AG08396 (cell line): ENCODE data around the gene SPECC1.
"Not testable (repeated sequence)": the region's sequence is repeated elsewhere in the genome, so short reads cannot be mapped to it uniquely, and the experiment has no call there.

Experiments
- DNase-seq: peaks from one replicate; pipeline ENCODE4 v3.0.0; 2012; ENCODE audit warnings: low spot score, mixed read lengths

Gene SPECC1

DNA sequence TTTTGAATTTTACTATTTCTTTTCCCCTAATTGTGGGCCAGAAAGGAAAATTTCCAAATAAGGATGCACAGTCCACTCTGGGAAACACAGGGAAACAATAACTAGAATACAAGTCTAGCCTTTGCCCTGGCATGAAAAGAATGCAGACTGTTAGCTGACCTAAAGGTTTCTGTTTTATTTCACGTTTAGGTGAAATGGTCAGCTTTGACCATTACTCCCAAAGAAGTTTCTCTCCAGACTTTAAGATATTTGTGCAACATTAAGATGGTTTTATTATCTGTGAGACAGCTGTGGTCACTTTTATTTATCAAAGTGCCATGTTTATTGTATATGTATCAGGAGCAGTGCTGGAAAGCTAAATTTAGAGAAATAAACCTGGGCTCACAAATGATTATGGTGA, 163.9 kb downstream of the SPECC1 start:
- no peak for DNase-seq

DNA sequence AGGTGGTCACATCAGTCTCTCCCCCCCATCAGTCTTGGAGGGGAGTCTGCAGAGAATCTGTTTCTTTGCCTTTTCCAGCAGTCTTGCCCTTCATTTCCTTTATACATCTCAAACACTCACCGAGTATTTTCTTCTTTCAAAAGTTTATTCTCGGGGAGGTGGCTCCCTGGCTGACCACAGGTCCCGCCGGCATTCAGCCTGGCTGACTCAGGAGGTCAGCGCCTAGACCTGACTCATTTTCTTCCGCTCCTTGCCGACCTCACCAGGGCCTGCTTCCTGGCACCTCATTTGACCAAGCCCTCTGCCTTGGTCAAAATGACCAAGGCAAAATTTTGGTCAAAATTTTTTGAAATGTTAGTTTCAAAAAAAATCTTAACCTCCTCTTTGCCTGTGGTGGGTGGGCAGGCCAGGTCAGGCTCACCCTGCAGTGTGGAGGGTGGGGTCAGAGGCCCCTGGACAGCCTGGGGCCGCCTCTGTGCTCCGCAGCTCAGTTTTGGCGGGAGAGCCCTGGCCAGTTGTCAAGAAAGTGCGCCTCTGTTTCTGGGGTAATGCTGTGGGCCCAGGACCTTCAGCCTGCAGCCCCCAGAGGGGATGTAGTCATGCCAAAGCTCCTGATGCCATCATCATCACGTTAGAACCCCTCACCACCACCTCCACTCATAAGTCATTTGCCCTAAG, 165.6 kb downstream of the SPECC1 start:
- peak; percentile 54 for DNase-seq

- no peak for DNase-seq
Observed at GRCh38 chr17:20179041-20179440, 169.9 kb downstream of the SPECC1 start.

GRCh38 chr17:20180661-20181060, 171.5 kb downstream of the SPECC1 start:
- DNase-seq: no peak

DNA sequence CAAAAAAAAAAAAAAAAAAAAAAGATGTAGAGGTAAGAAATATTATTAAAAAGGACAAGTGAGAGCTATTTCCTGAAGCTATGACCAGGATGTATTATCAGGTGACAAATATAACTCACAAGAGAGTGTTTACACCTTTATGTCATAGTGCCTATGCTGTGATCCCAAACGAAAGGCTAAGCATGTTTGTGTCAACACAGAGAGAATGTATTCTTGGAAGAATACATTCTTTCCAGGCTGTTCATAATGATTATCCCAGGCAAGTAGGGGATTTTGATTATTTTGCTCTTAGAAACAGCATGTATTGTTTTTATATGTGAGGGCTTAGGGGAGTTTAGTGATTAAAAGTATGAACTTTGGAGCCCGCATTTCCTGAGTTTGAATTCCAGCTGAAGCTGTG, 175.0 kb downstream of the SPECC1 start:
- DNase-seq: no peak

GRCh38 chr17:20184977-20185619, 175.9 kb downstream of the SPECC1 start:
- no peak for DNase-seq

GRCh38 chr17:20187049-20187448, 177.9 kb downstream of the SPECC1 start:
- peak; percentile 28 for DNase-seq

DNA sequence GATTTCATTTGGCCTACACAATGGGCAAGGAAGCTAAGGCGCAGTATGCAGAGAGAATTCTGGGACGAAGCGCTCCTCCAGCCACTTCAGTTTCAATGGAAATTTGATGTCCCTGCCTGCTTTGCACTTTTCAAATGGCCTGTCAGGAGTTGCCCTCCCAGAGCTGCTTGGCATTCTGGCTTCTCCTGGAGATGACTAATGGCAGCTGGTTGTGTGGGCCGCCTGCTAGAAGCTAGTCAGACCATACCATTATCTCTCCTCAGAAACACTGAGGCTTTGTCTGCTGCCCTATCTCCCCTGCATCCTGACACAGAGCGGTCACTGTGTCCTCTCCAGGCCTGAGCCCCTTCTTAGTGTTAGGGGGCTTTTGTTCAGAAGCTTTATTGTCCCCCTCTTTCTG, 180.1 kb downstream of the SPECC1 start:
- DNase-seq: peak; percentile 39

GRCh38 chr17:20189979-20190378, 180.8 kb downstream of the SPECC1 start:
- no peak for DNase-seq

GRCh38 chr17:20190605-20191004, 181.4 kb downstream of the SPECC1 start:
- DNase-seq: no peak

DNA sequence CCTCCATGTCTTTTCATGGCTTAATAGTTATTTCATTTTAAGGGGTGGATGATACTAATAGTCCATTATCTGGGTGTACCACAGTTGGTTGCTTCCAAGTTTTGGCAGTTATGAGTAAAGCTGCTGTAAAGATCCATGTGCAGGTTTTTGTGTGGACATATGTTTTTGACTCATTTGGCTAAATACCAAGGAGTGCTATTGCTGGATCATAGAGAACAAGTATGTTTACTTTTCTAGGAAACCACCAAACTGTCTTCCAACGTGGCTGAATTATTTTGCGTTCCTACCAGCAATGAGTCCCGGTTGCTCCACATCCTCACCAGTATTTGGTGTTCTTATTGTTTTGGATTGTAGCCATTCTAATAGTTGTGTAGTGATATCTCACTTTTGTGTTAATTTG, 181.9 kb downstream of the SPECC1 start:
- peak; percentile 43 for DNase-seq

DNA sequence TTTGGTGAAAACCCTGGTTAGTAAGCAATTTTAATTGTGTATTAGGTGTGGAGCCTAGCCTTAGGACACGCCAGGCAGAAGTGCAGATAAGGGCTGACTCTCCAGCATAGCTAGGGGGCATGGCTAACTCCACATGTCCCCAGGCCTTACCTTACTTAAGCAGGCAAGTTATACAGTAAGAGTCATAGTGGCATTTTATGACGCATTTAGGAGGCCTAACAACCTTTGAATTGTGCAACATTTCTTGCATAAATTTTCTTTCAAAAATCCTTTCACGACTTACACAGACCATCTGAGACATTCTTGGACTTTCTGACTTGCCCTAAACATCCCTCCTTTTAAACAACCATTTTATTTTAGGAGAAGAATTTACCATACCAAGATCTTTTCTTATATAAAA, 187.1 kb downstream of the SPECC1 start:
- not testable (repeated sequence) for DNase-seq

DNA sequence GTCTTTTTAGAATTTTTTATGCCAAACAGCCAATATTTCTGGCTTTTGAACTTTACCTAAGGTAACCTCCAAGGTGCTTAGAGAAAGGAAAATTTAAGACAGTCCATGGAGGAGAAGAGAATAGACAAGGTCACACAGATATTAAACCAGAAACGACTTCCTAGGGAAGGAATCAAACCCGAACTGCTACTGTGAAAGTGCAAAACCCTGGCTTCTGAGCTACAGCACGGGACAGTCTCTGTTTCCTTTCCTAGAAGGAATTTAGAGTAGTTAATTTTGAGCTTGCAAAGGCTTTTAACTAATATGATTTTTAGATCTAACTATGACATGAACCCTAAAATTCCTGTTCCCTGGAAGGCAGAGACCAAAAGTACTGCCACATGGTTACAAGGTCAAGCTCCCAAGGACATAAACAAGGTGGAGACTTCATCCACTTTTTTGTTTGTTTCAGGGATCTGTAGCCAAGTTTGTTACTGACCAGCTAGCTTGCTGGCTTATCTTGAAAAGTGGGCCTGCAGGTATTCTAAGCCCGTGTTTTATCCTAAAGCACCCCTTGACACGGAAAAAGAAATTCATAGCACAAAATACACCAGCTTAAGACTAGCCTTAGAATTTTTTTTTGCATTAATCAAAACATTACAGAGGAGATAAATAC, 188.2 kb downstream of the SPECC1 start:
- DNase-seq: no peak

GRCh38 chr17:20200016-20200795, 191.0 kb downstream of the SPECC1 start:
- DNase-seq: no peak

GRCh38 chr17:20200865-20201458, 191.8 kb downstream of the SPECC1 start:
- no peak for DNase-seq

- DNase-seq: no peak
Observed at GRCh38 chr17:20202141-20202621, 193.0 kb downstream of the SPECC1 start.

DNA sequence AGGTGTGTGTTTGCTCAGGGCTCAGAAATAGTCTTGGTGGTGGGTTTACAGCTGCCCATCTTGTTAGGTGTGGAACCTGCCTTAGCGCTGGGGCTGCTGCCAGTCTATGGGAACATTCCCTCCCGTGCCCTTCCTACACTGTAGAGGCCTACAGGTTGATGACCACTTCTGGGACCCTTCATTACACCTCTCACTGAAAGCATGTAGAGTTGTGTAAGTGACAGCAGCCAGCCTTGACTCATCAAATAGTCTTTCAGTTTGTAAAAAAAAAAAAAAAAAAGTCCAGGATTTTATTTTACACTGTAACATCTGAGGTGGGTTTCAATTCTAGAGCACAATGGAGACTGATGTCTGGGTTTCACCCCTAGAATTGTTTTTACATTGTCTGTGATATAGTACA, 193.9 kb downstream of the SPECC1 start:
- DNase-seq: no peak

- DNase-seq: no peak
Observed at GRCh38 chr17:20203761-20204263, 194.7 kb downstream of the SPECC1 start.

DNA sequence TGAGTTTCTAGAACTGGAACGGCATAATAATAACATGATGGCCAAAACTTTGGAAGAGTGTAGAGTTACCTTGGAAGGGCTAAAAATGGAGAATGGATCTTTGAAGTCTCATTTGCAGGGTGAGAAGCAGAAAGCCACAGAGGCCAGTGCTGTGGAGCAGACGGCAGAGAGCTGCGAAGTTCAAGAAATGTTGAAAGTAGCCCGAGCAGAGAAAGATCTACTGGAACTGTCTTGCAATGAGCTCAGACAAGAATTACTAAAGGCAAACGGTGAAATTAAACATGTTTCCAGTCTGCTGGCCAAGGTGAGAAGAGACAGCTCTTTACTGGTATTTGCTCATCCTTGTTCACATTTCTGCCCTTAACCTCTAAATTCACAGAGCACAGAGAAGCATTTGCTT, 196.4 kb downstream of the SPECC1 start:
- DNase-seq: no peak

DNA sequence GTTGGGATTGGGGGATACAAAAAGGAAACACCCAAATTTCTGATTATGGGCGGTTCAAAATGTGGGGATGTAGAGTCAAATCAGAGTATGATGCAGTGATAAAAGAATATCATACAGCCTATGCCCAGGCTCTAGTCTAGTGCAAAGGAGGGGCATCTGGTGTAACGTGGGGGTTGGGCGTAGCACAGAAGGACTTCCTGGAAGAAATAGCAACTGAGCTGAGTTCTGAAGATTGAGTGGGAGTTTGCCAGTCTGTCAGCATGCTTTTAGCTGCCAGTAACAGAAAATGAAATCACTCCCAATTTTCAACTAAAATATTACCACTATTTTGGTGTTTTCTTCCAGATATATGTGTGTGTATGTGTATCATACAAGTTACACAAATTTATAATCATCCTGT, 196.9 kb downstream of the SPECC1 start:
- no peak for DNase-seq

- DNase-seq: peak; percentile 48
Observed at GRCh38 chr17:20206591-20206990, 197.4 kb downstream of the SPECC1 start.
